Mononuclear cell (primary cell): Measurements from ENCODE around the gene ZBTB8B. TPM values are rescaled to one million over a fixed set of nuclear protein-coding genes. Genes with fewer than 3 reads are reported as not detected.
"Not testable (repeated sequence)": the region's sequence is repeated elsewhere in the genome, so short reads cannot be mapped to it uniquely, and the experiment has no call there.

Source experiments
- H3K27me3 ChIP-seq: 2 replicates; pipeline ENCODE4 v1.6.0; 2011; ENCODE audit warnings: low read length, control low read depth; ENCODE audit not compliant: insufficient read depth
- H3K4me1 ChIP-seq: 2 replicates; pipeline ENCODE4 v1.5.1; 2011; ENCODE audit warnings: mild to moderate bottlenecking, low read length, control low read depth; ENCODE audit not compliant: insufficient read depth
- H3K4me3 ChIP-seq: 2 replicates; pipeline ENCODE4 v1.5.1; 2011; ENCODE audit warnings: mild to moderate bottlenecking, low read length, moderate library complexity
- H3K9me3 ChIP-seq: 2 replicates; pipeline ENCODE4 v1.5.1; 2011; ENCODE audit warnings: low read depth, mild to moderate bottlenecking, control low read depth, low read length
- total RNA-seq: library from RNA; depleted of rRNA; stranded (reverse); fragments of >200 nt; gene quantifications from one replicate; pipeline ENCODE4 v1.2.3, GENCODE V29; 2012

ZBTB8B gene
- total RNA-seq, 1 donor = not detected

GRCh38 chr1:32455958-32456357, 8.9 kb upstream of the ZBTB8B start:
- H3K27me3 ChIP-seq = no peaks in the 10 kb centered on the region
- H3K4me1 ChIP-seq = no peaks in the 10 kb centered on the region

GRCh38 chr1:32458798-32459197, 6.1 kb upstream of the ZBTB8B start:
- not testable (repeated sequence) for H3K4me1 ChIP-seq, H3K9me3 ChIP-seq, H3K4me3 ChIP-seq
- H3K27me3 ChIP-seq = peaks cover 12% of the 10 kb centered on the region

More at GRCh38 chr1:32455958-32456357, 8.9 kb upstream of the ZBTB8B start:
- H3K4me3 ChIP-seq = no peak overlapping the region
- H3K9me3 ChIP-seq = peaks cover 9% of the 10 kb centered on the region

GRCh38 chr1:32462977-32463376, 1.9 kb upstream of the ZBTB8B start:
- H3K4me1 ChIP-seq = peaks cover 16% of the 10 kb centered on the region
- peaks cover 46% of the 10 kb centered on the region for H3K27me3 ChIP-seq
- not testable (repeated sequence) for H3K9me3 ChIP-seq, H3K4me3 ChIP-seq

- H3K4me1 ChIP-seq = peaks cover 16% of the 10 kb centered on the region
- no peaks in the 10 kb centered on the region for H3K9me3 ChIP-seq
- no peak overlapping the region for H3K4me3 ChIP-seq
- peaks cover 50% of the 10 kb centered on the region for H3K27me3 ChIP-seq
Observed at GRCh38 chr1:32464191-32464715, 619 bp upstream of the ZBTB8B start.

GRCh38 chr1:32465578-32465933, 684 bp downstream of the ZBTB8B start:
- Histone ChIP-seq H3K9me3 (no peaks in the 10 kb centered on the region), H3K27me3 (peaks cover 51% of the 10 kb centered on the region), H3K4me1 (peaks cover 16% of the 10 kb centered on the region), H3K4me3 (no peak overlapping the region)

- peaks cover 55% of the 10 kb centered on the region for H3K27me3 ChIP-seq
Observed at GRCh38 chr1:32466761-32467160, 1.9 kb downstream of the ZBTB8B start.

GRCh38 chr1:32468791-32469190, 3.9 kb downstream of the ZBTB8B start:
- peaks cover 16% of the 10 kb centered on the region for H3K4me1 ChIP-seq
- peaks cover 49% of the 10 kb centered on the region for H3K27me3 ChIP-seq
- no peaks in the 10 kb centered on the region for H3K9me3 ChIP-seq
- no peak overlapping the region for H3K4me3 ChIP-seq

More at GRCh38 chr1:32466761-32467160, 1.9 kb downstream of the ZBTB8B start:
- H3K9me3 ChIP-seq = no peaks in the 10 kb centered on the region
- H3K4me3 ChIP-seq = no peak overlapping the region
- peaks cover 16% of the 10 kb centered on the region for H3K4me1 ChIP-seq

- no peak overlapping the region for H3K4me3 ChIP-seq
- no peaks in the 10 kb centered on the region for H3K9me3 ChIP-seq
- H3K27me3 ChIP-seq = peaks cover 33% of the 10 kb centered on the region
- peaks cover 3% of the 10 kb centered on the region for H3K4me1 ChIP-seq
Observed at GRCh38 chr1:32470431-32470830, 5.6 kb downstream of the ZBTB8B start.

GRCh38 chr1:32470991-32471694, 6.3 kb downstream of the ZBTB8B start:
- H3K9me3 ChIP-seq = no peaks in the 10 kb centered on the region
- no peak overlapping the region for H3K4me3 ChIP-seq
- H3K4me1 ChIP-seq = no peaks in the 10 kb centered on the region
- peaks cover 26% of the 10 kb centered on the region for H3K27me3 ChIP-seq

- Histone ChIP-seq H3K4me3 (no peak overlapping the region), H3K4me1 (no peaks in the 10 kb centered on the region), H3K27me3 (peaks cover 19% of the 10 kb centered on the region), H3K9me3 (no peaks in the 10 kb centered on the region)
Observed at GRCh38 chr1:32471695-32472362, 7.0 kb downstream of the ZBTB8B start.

GRCh38 chr1:32472966-32473365, 8.1 kb downstream of the ZBTB8B start:
- H3K27me3 ChIP-seq = peaks cover 14% of the 10 kb centered on the region
- not testable (repeated sequence) for H3K9me3 ChIP-seq, H3K4me3 ChIP-seq, H3K4me1 ChIP-seq

- H3K4me3 ChIP-seq = no peak overlapping the region
- no peaks in the 10 kb centered on the region for H3K9me3 ChIP-seq
- peaks cover 11% of the 10 kb centered on the region for H3K27me3 ChIP-seq
- H3K4me1 ChIP-seq = no peaks in the 10 kb centered on the region
Observed at GRCh38 chr1:32474954-32475353, 10.1 kb downstream of the ZBTB8B start.

GRCh38 chr1:32480003-32480402, 15.1 kb downstream of the ZBTB8B start:
- H3K9me3 ChIP-seq = no peaks in the 10 kb centered on the region
- no peak overlapping the region for H3K4me3 ChIP-seq
- H3K4me1 ChIP-seq = no peaks in the 10 kb centered on the region
- H3K27me3 ChIP-seq = no peaks in the 10 kb centered on the region

GRCh38 chr1:32480761-32481160, 15.9 kb downstream of the ZBTB8B start:
- H3K27me3 ChIP-seq = no peaks in the 10 kb centered on the region
- H3K9me3 ChIP-seq = no peaks in the 10 kb centered on the region
- H3K4me1 ChIP-seq = no peaks in the 10 kb centered on the region
- H3K4me3 ChIP-seq = no peak overlapping the region

GRCh38 chr1:32481788-32482187, 16.9 kb downstream of the ZBTB8B start:
- not testable (repeated sequence) for H3K27me3 ChIP-seq, H3K4me1 ChIP-seq

More at GRCh38 chr1:32481788-32482187, 16.9 kb downstream of the ZBTB8B start:
- H3K9me3 ChIP-seq, H3K4me3 ChIP-seq: not testable (repeated sequence)
